Measurements from ENCODE around the gene IFRD2. TPM values are rescaled to one million over a fixed set of nuclear protein-coding genes. Genes with fewer than 3 reads are reported as not detected.
A peak's percentile ranks its signal among the peaks of the same experiment; 100 is the strongest.

The IFRD2 gene
- polyA plus RNA-seq, 1 donor = 55.4 TPM

- Histone ChIP-seq H3K27ac (ENCODE audit: low read length) (peak overlapping the region; percentile 49), H3K9me3 (ENCODE audit: control insufficient read depth, low read depth, low read length) (peaks cover 2% of the 10 kb centered on the region), H3K36me3 (ENCODE audit: control insufficient read depth, insufficient read depth, low read length) (no peaks in the 10 kb centered on the region), H3K27me3 (ENCODE audit: control insufficient read depth, insufficient read depth, low read length) (no peaks in the 10 kb centered on the region), H3K4me3 (ENCODE audit: low read length) (no peak overlapping the region), H3K4me1 (ENCODE audit: control insufficient read depth, insufficient read depth, low read length) (peaks cover 39% of the 10 kb centered on the region)
- WGBS (ENCODE audit: insufficient coverage, low lambda C conversion rate) = no CpG with 5 or more reads among the region's 32 CpGs
- DNase-seq = no peak
Measured at GRCh38 chr3:50302095-50303012, 10.1 kb upstream of the IFRD2 start.

DNA sequence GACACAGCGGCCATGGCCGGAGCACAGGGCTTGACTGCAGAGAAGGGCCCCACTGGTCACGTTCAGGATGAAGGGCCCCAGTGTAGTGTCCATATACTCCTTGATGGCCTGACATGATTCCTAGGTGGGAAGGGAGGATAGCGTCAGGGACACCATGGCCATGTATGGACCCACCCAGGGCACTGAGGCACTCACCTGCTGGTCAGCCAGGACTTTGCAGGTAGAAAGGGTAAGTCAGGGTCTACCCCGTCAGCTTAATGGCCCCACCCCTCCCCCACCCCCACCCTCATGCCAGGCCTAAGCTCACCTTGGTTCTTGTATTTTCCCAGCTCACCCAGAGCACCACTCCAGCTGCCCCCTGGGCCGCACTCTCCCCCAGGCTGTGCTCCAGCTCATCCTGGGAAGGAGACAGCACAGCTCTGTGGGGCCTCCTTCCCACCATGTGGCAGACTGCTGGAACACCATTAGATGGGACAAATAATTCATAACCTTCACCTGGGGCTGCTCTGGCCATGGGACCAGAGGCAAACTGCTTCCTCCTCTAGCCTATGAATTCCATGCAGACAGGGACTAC, 8.5 kb upstream of the IFRD2 start:
- Histone ChIP-seq H3K36me3 (ENCODE audit: control insufficient read depth, insufficient read depth, low read length) (no peaks in the 10 kb centered on the region), H3K4me1 (ENCODE audit: control insufficient read depth, insufficient read depth, low read length) (peaks cover 39% of the 10 kb centered on the region), H3K4me3 (ENCODE audit: low read length) (no peak overlapping the region), H3K9me3 (ENCODE audit: control insufficient read depth, low read depth, low read length) (no peaks in the 10 kb centered on the region), H3K27ac (ENCODE audit: low read length) (peak overlapping the region; percentile 69), H3K27me3 (ENCODE audit: control insufficient read depth, insufficient read depth, low read length) (no peaks in the 10 kb centered on the region)
- WGBS (ENCODE audit: insufficient coverage, low lambda C conversion rate) = no CpG with 5 or more reads among the region's 6 CpGs
- no peak for DNase-seq

- Histone ChIP-seq H3K36me3 (ENCODE audit: control insufficient read depth, insufficient read depth, low read length) (no peaks in the 10 kb centered on the region), H3K9me3 (ENCODE audit: control insufficient read depth, low read depth, low read length) (no peaks in the 10 kb centered on the region), H3K4me1 (ENCODE audit: control insufficient read depth, insufficient read depth, low read length) (peaks cover 39% of the 10 kb centered on the region), H3K4me3 (ENCODE audit: low read length) (peak overlapping the region; percentile 47), H3K27me3 (ENCODE audit: control insufficient read depth, insufficient read depth, low read length) (no peaks in the 10 kb centered on the region), H3K27ac (ENCODE audit: low read length) (peak overlapping the region; percentile 69)
- peak in 1 of 2 donors; percentile 37 for DNase-seq
- no CpG with 5 or more reads among the region's 12 CpGs for WGBS (ENCODE audit: insufficient coverage, low lambda C conversion rate)
Measured at GRCh38 chr3:50299929-50300680, 7.9 kb upstream of the IFRD2 start.

GRCh38 chr3:50299638-50299928, 7.4 kb upstream of the IFRD2 start:
- Histone ChIP-seq H3K9me3 (ENCODE audit: control insufficient read depth, low read depth, low read length) (no peaks in the 10 kb centered on the region), H3K36me3 (ENCODE audit: control insufficient read depth, insufficient read depth, low read length) (no peaks in the 10 kb centered on the region), H3K4me1 (ENCODE audit: control insufficient read depth, insufficient read depth, low read length) (peaks cover 39% of the 10 kb centered on the region), H3K27ac (ENCODE audit: low read length) (peak overlapping the region; percentile 69), H3K27me3 (ENCODE audit: control insufficient read depth, insufficient read depth, low read length) (no peaks in the 10 kb centered on the region), H3K4me3 (ENCODE audit: low read length) (peak overlapping the region; percentile 47)
- no CpG with 5 or more reads among the region's 12 CpGs for WGBS (ENCODE audit: insufficient coverage, low lambda C conversion rate)
- no peak for DNase-seq

GRCh38 chr3:50298836-50299637, 6.8 kb upstream of the IFRD2 start, which contains the start of the genes HYAL3 and NAA80:
Gene HYAL3 (minus strand): TSS chr3:50299405. CDS start chr3:50295602, 3,803 bp downstream.
Gene NAA80 (minus strand): TSS chr3:50299405. CDS start chr3:50297463, 1,942 bp downstream.
- WGBS (ENCODE audit: insufficient coverage, low lambda C conversion rate) = no CpG with 5 or more reads among the region's 61 CpGs
- H3K27ac ChIP-seq (ENCODE audit: low read length) = peak within 1 kb of the TSS; percentile 81
- H3K4me3 ChIP-seq (ENCODE audit: low read length) = peak within 1 kb of the TSS; percentile 69
- H3K27me3 ChIP-seq (ENCODE audit: control insufficient read depth, insufficient read depth, low read length) = no peaks in the 10 kb centered on the region
- H3K9me3 ChIP-seq (ENCODE audit: control insufficient read depth, low read depth, low read length) = no peaks in the 10 kb centered on the region
- peaks cover 39% of the 10 kb centered on the region for H3K4me1 ChIP-seq (ENCODE audit: control insufficient read depth, insufficient read depth, low read length)
- DNase-seq = peak; percentile 99 to 100
- H3K36me3 ChIP-seq (ENCODE audit: control insufficient read depth, insufficient read depth, low read length) = no peaks in the 10 kb centered on the region

GRCh38 chr3:50297896-50298725, 5.9 kb upstream of the IFRD2 start:
- H3K4me3 ChIP-seq (ENCODE audit: low read length) = peak overlapping the region; percentile 69
- H3K36me3 ChIP-seq (ENCODE audit: control insufficient read depth, insufficient read depth, low read length) = no peaks in the 10 kb centered on the region
- H3K4me1 ChIP-seq (ENCODE audit: control insufficient read depth, insufficient read depth, low read length) = peaks cover 35% of the 10 kb centered on the region
- WGBS (ENCODE audit: insufficient coverage, low lambda C conversion rate) = no CpG with 5 or more reads among the region's 9 CpGs
- no peaks in the 10 kb centered on the region for H3K27me3 ChIP-seq (ENCODE audit: control insufficient read depth, insufficient read depth, low read length)
- DNase-seq = peak in 1 of 2 donors; percentile 35
- H3K27ac ChIP-seq (ENCODE audit: low read length) = peak overlapping the region; percentile 81
- H3K9me3 ChIP-seq (ENCODE audit: control insufficient read depth, low read depth, low read length) = no peaks in the 10 kb centered on the region

GRCh38 chr3:50297384-50297775, 5.2 kb upstream of the IFRD2 start:
- Histone ChIP-seq H3K4me1 (ENCODE audit: control insufficient read depth, insufficient read depth, low read length) (peaks cover 33% of the 10 kb centered on the region), H3K27ac (ENCODE audit: low read length) (no peak overlapping the region), H3K4me3 (ENCODE audit: low read length) (no peak overlapping the region), H3K27me3 (ENCODE audit: control insufficient read depth, insufficient read depth, low read length) (no peaks in the 10 kb centered on the region), H3K36me3 (ENCODE audit: control insufficient read depth, insufficient read depth, low read length) (no peaks in the 10 kb centered on the region), H3K9me3 (ENCODE audit: control insufficient read depth, low read depth, low read length) (no peaks in the 10 kb centered on the region)
- WGBS (ENCODE audit: insufficient coverage, low lambda C conversion rate) = no CpG with 5 or more reads among the region's 2 CpGs
- DNase-seq = no peak

DNA sequence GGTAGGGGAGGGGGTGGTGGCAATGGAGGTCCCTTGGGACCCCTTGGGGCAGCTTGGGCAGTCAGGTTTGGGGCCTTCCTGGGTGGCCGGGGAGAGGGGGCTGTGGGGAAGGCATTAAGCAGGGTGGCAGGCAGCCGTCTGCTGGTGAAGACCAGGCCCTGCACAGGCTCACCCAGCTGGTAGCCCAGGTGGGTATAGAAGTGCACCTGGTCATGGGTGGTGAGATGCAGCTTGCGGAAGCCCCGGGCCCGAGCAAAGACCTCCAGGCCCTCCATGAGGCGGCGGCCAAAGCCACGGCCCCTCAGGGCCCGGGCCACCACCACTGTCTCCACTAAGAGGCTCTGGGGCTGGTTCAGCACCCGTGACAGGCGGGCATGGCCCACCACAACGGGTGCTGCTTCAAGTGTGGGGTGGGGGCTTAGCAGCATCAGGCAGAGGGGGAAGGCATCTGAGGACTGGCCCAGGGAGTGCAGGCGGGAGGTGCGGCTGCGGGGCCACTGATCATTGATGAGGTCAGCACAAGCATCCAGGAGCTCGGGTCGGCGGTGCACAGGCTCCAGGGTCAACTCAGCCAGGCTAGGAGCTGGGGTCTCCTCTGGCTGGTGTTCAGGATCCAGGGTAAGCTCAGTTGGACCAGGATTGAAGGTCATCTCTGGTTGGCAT, 4.6 kb upstream of the IFRD2 start:
- Histone ChIP-seq H3K4me3 (ENCODE audit: low read length) (no peak overlapping the region), H3K9me3 (ENCODE audit: control insufficient read depth, low read depth, low read length) (no peaks in the 10 kb centered on the region), H3K36me3 (ENCODE audit: control insufficient read depth, insufficient read depth, low read length) (no peaks in the 10 kb centered on the region), H3K27ac (ENCODE audit: low read length) (no peak overlapping the region), H3K4me1 (ENCODE audit: control insufficient read depth, insufficient read depth, low read length) (peaks cover 29% of the 10 kb centered on the region), H3K27me3 (ENCODE audit: control insufficient read depth, insufficient read depth, low read length) (no peaks in the 10 kb centered on the region)
- no peak for DNase-seq
- WGBS (ENCODE audit: insufficient coverage, low lambda C conversion rate) = no CpG with 5 or more reads among the region's 18 CpGs

Measured in large intestine (tissue), 3 donors.